ENCODE data around the gene CD2.
A peak's percentile ranks its signal among the peaks of the same experiment; 100 is the strongest.

CD2 gene

DNA sequence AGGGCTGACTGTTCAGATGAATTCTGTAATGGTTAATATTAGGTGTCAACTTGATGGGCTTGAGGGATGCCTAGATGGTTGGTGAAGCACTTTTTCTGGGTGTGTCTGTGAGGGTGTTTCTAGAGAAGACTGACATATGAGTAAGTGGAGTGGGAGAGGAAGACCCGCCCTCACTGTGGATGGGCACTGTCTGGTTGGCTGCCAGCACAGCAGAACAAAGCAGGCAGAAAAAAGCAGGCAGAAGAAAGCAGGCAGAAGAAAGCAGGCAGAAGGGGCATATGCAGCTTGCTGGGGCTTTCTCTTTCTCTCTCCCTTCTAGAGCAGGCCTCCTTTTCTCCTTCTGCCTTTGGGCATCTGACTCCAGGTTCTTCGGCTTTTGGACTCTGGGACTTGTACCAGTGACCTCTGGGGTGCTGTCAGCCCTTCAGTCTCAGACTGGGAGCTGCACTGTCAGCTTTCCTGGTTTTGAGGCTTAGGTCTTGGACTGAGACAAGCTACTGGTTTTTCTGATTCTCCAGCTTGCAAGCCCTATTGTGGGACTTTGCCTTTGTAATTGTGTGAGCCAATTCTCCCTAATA is 42.9 kb upstream of the CD2 start:
- Histone ChIP-seq H3K4me1 (ENCODE audit: insufficient read depth, low read length) (0 out of 2 replicates have a peak, but pooled peaks cover 3% of the 10 kb centered on the region), H3K36me3 (ENCODE audit: insufficient read depth, low read length) (no peaks in the 10 kb centered on the region), H3K4me2 (ENCODE audit: insufficient read depth, low read length) (no peak overlapping the region), H3K9ac (ENCODE audit: low read depth, low read length) (no peak overlapping the region), H3K27me3 (ENCODE audit: insufficient read depth, low read length, poor library complexity) (no peaks in the 10 kb centered on the region), H3K79me2 (ENCODE audit: insufficient read depth, low read length) (no peaks in the 10 kb centered on the region), H3K9me3 (ENCODE audit: insufficient read depth, low read length, severe bottlenecking) (peaks cover 5% of the 10 kb centered on the region), H4K20me1 (ENCODE audit: insufficient read depth, low read length) (no peaks in the 10 kb centered on the region), H3K27ac (ENCODE audit: low read length) (no peak overlapping the region), H3K4me3 (ENCODE audit: low read depth in 1 of 2, low read length in 2 of 2) (no peak overlapping the region), H2AFZ (ENCODE audit: low read depth, low read length) (peak overlapping the region; percentile 36; the same call in 1 of the 2 replicates)
- TF ChIP-seq EZH2 (IDR thresholded peaks at IDR 0.05; ENCODE audit: borderline replicate concordance, low read depth, low read length, severe bottlenecking) = no peak
- TF ChIP-seq, protein P1, sequence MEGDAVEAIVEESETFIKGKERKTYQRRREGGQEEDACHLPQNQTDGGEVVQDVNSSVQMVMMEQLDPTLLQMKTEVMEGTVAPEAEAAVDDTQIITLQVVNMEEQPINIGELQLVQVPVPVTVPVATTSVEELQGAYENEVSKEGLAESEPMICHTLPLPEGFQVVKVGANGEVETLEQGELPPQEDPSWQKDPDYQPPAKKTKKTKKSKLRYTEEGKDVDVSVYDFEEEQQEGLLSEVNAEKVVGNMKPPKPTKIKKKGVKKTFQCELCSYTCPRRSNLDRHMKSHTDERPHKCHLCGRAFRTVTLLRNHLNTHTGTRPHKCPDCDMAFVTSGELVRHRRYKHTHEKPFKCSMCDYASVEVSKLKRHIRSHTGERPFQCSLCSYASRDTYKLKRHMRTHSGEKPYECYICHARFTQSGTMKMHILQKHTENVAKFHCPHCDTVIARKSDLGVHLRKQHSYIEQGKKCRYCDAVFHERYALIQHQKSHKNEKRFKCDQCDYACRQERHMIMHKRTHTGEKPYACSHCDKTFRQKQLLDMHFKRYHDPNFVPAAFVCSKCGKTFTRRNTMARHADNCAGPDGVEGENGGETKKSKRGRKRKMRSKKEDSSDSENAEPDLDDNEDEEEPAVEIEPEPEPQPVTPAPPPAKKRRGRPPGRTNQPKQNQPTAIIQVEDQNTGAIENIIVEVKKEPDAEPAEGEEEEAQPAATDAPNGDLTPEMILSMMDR (IDR thresholded peaks at IDR 0.05; ENCODE audit: borderline replicate concordance, extremely low read depth, low read length, poor library complexity, severe bottlenecking) = no peak
- peak; percentile 45 for DNase-seq
- peak; percentile 87 for ATAC-seq (ENCODE audit: insufficient read depth, low read depth)

DNA sequence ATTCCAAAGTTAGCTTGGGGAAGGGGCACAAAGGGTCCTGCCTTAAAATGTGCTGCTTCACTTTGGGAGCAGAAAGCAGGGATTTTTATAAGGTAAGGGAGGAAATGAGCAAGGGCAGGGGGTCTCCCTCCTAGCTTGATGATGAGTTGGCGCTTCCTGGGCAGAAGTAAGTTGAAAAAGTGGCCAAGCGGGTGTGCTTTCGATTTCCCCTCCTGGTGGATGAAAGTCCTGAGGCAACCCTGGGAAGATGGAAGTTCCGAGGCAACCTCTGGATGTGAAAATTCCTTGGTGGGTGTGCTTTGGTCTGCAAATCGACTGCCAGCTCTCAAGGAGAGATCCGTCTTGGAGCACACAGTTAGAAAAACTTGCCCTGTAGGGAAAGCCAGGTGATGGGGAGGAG is 41.7 kb upstream of the CD2 start:
- Histone ChIP-seq H3K4me2 (ENCODE audit: insufficient read depth, low read length) (no peak overlapping the region), H3K4me3 (ENCODE audit: low read depth in 1 of 2, low read length in 2 of 2) (no peak overlapping the region), H3K9ac (ENCODE audit: low read depth, low read length) (no peak overlapping the region), H3K27ac (ENCODE audit: low read length) (no peak overlapping the region), H3K27me3 (ENCODE audit: insufficient read depth, low read length, poor library complexity) (no peaks in the 10 kb centered on the region), H2AFZ (ENCODE audit: low read depth, low read length) (no peak overlapping the region), H3K79me2 (ENCODE audit: insufficient read depth, low read length) (no peaks in the 10 kb centered on the region), H3K36me3 (ENCODE audit: insufficient read depth, low read length) (no peaks in the 10 kb centered on the region), H4K20me1 (ENCODE audit: insufficient read depth, low read length) (no peaks in the 10 kb centered on the region), H3K9me3 (ENCODE audit: insufficient read depth, low read length, severe bottlenecking) (no peaks in the 10 kb centered on the region), H3K4me1 (ENCODE audit: insufficient read depth, low read length) (0 out of 2 replicates have a peak, but pooled peaks cover 3% of the 10 kb centered on the region)
- DNase-seq = no peak
- ATAC-seq (ENCODE audit: insufficient read depth, low read depth) = no peak
- TF ChIP-seq EZH2 (IDR thresholded peaks at IDR 0.05; ENCODE audit: borderline replicate concordance, low read depth, low read length, severe bottlenecking) = no peak
- TF ChIP-seq, protein P1 (IDR thresholded peaks at IDR 0.05; ENCODE audit: borderline replicate concordance, extremely low read depth, low read length, poor library complexity, severe bottlenecking) = no peak

DNA sequence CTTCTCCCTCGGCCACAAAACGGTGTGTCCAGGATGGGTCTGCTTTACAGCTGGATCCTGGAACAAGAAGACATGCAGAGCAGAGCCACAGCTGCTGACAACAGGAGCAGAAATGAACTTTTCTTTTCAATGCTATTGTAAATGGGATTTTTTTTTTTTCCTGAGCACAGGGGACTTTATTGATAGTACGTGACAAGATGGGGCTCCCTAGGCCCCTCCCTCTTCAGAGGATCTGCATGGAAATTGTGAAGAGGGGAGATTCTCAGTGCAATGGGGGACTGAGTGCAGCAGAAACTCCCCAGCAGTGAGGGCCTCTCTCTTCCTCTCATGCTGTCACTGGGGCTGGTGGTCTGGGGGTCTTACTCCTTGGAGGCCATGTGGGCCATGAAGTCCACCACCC is 40.8 kb upstream of the CD2 start:
- Histone ChIP-seq H3K4me2 (ENCODE audit: insufficient read depth, low read length) (no peak overlapping the region), H3K9ac (ENCODE audit: low read depth, low read length) (no peak overlapping the region), H2AFZ (ENCODE audit: low read depth, low read length) (no peak overlapping the region), H3K4me3 (ENCODE audit: low read depth in 1 of 2, low read length in 2 of 2) (no peak overlapping the region), H3K9me3 (ENCODE audit: insufficient read depth, low read length, severe bottlenecking) (no peaks in the 10 kb centered on the region), H3K27me3 (ENCODE audit: insufficient read depth, low read length, poor library complexity) (no peaks in the 10 kb centered on the region), H3K27ac (ENCODE audit: low read length) (no peak overlapping the region), H3K4me1 (ENCODE audit: insufficient read depth, low read length) (0 out of 2 replicates have a peak, but pooled peaks cover 3% of the 10 kb centered on the region), H4K20me1 (ENCODE audit: insufficient read depth, low read length) (no peaks in the 10 kb centered on the region), H3K79me2 (ENCODE audit: insufficient read depth, low read length) (no peaks in the 10 kb centered on the region), H3K36me3 (ENCODE audit: insufficient read depth, low read length) (no peaks in the 10 kb centered on the region)
- TF ChIP-seq, protein P1 (IDR thresholded peaks at IDR 0.05; ENCODE audit: borderline replicate concordance, extremely low read depth, low read length, poor library complexity, severe bottlenecking) = no peak
- TF ChIP-seq EZH2 (IDR thresholded peaks at IDR 0.05; ENCODE audit: borderline replicate concordance, low read depth, low read length, severe bottlenecking) = no peak
- ATAC-seq (ENCODE audit: insufficient read depth, low read depth) = no peak
- DNase-seq = no peak
